Activated CD4-positive, alpha-beta memory T cell treated with anti-CD3 and anti-CD28 coated beads for 36 hours (primary cell): Measurements from ENCODE around the gene DNER. TPM values are rescaled to one million over a fixed set of nuclear protein-coding genes. Genes with fewer than 3 reads are reported as not detected.

ENCODE experiments used
- CTCF ChIA-PET: fragments of 350-600 bp; sonication (Branson Sonifier 250); formaldehyde crosslinking; loops from one replicate; lab custom pipeline; 2021; ENCODE audit warnings: antibody characterized with exemption, inconsistent platforms; lab: Charles Lee
- POLR2A ChIA-PET: fragments of 350-600 bp; sonication (Branson Sonifier 250); formaldehyde crosslinking; loops from one replicate; lab custom pipeline; 2021; ENCODE audit warnings: antibody characterized with exemption; lab: Charles Lee
- DNase-seq: peaks from one replicate; pipeline ENCODE4 v3.0.0-alpha.2; 2020
- H3K27ac Mint-ChIP-seq: one replicate; pipeline ENCODE4 v1.8.0; 2021; ENCODE audit warnings: mixed read lengths
- H3K27me3 Mint-ChIP-seq: one replicate; pipeline ENCODE4 v1.8.0; 2021; ENCODE audit warnings: mixed read lengths
- H3K36me3 Mint-ChIP-seq: one replicate; pipeline ENCODE4 v1.8.0; 2021; ENCODE audit warnings: mixed read lengths
- H3K4me1 Mint-ChIP-seq: one replicate; pipeline ENCODE4 v1.8.0; 2021; ENCODE audit warnings: low read depth, mixed read lengths
- H3K4me3 Mint-ChIP-seq: one replicate; pipeline ENCODE4 v1.8.0; 2021; ENCODE audit warnings: mild to moderate bottlenecking, mixed read lengths
- H3K9me3 Mint-ChIP-seq: one replicate; pipeline ENCODE4 v1.8.0; 2021; ENCODE audit warnings: mixed read lengths
- intact Hi-C: fragments of 100-400 bp; cut with micrococcal nuclease; formaldehyde crosslinking; loops from one replicate; pipeline ENCODE4 v1.15.1; 2023
- total RNA-seq, 2 experiments: library from RNA; stranded (reverse); gene quantifications; one replicate each; pipeline ENCODE4 v1.2.3, GENCODE V29; 2021

DNER gene
- total RNA-seq, 2 experiments from 2014 or later = not detected

DNA sequence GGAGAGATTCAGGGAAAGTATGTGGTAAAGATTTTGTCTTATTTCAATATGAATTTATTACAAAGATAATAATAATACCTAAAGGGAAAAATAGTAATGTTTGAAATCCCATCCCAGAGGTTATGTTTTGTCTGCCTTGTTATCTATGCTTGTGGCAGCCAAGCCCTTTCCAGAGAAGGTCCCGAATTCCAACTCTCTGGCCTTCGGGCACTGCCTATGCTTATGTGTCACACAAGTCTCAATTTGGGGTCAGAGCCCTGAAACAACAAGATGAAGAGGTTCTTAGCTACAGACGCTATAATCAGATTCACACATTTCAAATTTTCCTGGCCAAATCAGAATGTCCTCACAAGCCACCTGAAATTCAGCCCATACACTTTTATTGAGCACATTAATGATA lies 59.9 kb downstream of the DNER start:
- ChIA-PET CTCF (no interaction called here), POLR2A (no interaction called here)
- Mint-ChIP-seq H3K9me3 (no peaks in the 10 kb centered on the region), H3K27ac (no peak overlapping the region), H3K4me3 (no peak overlapping the region), H3K27me3 (peaks cover 11% of the 10 kb centered on the region), H3K4me1 (no peaks in the 10 kb centered on the region), H3K36me3 (no peaks in the 10 kb centered on the region)
- intact Hi-C loops = no loop called here
- no peak for DNase-seq

DNA sequence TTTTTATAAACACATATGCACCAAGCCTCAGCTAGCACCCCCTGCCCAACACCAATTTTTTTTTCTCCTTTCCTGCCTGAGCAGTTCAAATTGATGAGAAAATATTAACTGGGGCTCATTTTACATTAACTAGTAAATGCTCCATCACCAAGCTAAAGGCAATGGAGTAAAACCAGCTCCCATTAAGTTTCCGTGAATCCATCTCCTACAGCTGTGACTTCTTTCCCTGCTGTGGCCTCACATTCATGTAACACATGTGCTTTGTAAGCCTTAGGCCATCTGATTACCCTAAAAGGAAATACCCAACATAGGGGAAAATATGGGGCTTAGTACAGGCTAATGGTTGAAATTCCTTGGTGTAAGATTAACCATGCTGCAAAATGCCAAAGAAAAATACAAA lies 60.8 kb downstream of the DNER start:
- H3K36me3 Mint-ChIP-seq = no peaks in the 10 kb centered on the region
- H3K4me1 Mint-ChIP-seq = no peaks in the 10 kb centered on the region
- no peak overlapping the region for H3K4me3 Mint-ChIP-seq
- H3K27ac Mint-ChIP-seq = no peak overlapping the region
- ChIA-PET POLR2A (no interaction called here), CTCF (no interaction called here)
- no peak for DNase-seq
- intact Hi-C loops = no loop called here
- peaks cover 13% of the 10 kb centered on the region for H3K27me3 Mint-ChIP-seq
- no peaks in the 10 kb centered on the region for H3K9me3 Mint-ChIP-seq

- H3K27me3 Mint-ChIP-seq = peaks cover 13% of the 10 kb centered on the region
- H3K36me3 Mint-ChIP-seq = no peaks in the 10 kb centered on the region
- no peak overlapping the region for H3K4me3 Mint-ChIP-seq
- H3K9me3 Mint-ChIP-seq = no peaks in the 10 kb centered on the region
- H3K4me1 Mint-ChIP-seq = no peaks in the 10 kb centered on the region
- H3K27ac Mint-ChIP-seq = no peak overlapping the region
- no peak for DNase-seq
- CTCF ChIA-PET = no interaction called here
- intact Hi-C loops = no loop called here
- POLR2A ChIA-PET = no interaction called here
Measured at GRCh38 chr2:229652796-229653195, 61.6 kb downstream of the DNER start.

- ChIA-PET CTCF (no interaction called here), POLR2A (no interaction called here)
- peaks cover 13% of the 10 kb centered on the region for H3K27me3 Mint-ChIP-seq
- intact Hi-C loops = no loop called here
- H3K27ac Mint-ChIP-seq = no peak overlapping the region
- DNase-seq = no peak
- no peak overlapping the region for H3K4me3 Mint-ChIP-seq
- no peaks in the 10 kb centered on the region for H3K36me3 Mint-ChIP-seq
- no peaks in the 10 kb centered on the region for H3K9me3 Mint-ChIP-seq
- no peaks in the 10 kb centered on the region for H3K4me1 Mint-ChIP-seq
Measured at GRCh38 chr2:229650901-229651300, 63.5 kb downstream of the DNER start.

- Mint-ChIP-seq H3K9me3 (no peaks in the 10 kb centered on the region), H3K27ac (no peak overlapping the region), H3K36me3 (no peaks in the 10 kb centered on the region), H3K4me1 (no peaks in the 10 kb centered on the region), H3K27me3 (peaks cover 11% of the 10 kb centered on the region), H3K4me3 (no peak overlapping the region)
- no peak for DNase-seq
- ChIA-PET POLR2A (no interaction called here), CTCF (interaction anchor here (1.1 kb wide), 1 partner anchor 15 kb away, joined by 3 read pairs; no protein-coding TSS in a partner anchor)
- intact Hi-C loops = no loop called here
Measured at GRCh38 chr2:229650059-229650458, 64.3 kb downstream of the DNER start.

GRCh38 chr2:229646186-229646723 lies 68.1 kb downstream of the DNER start:
- CTCF ChIA-PET = no interaction called here
- Mint-ChIP-seq H3K27ac (no peak overlapping the region), H3K9me3 (no peaks in the 10 kb centered on the region), H3K4me3 (no peak overlapping the region), H3K27me3 (peaks cover 5% of the 10 kb centered on the region), H3K36me3 (no peaks in the 10 kb centered on the region), H3K4me1 (no peaks in the 10 kb centered on the region)
- POLR2A ChIA-PET = no interaction called here
- no peak for DNase-seq
- intact Hi-C loops = no loop called here

GRCh38 chr2:229642371-229642770 lies 72.0 kb downstream of the DNER start:
- H3K27me3 Mint-ChIP-seq = no peaks in the 10 kb centered on the region
- POLR2A ChIA-PET = no interaction called here
- no peaks in the 10 kb centered on the region for H3K9me3 Mint-ChIP-seq
- intact Hi-C loops = no loop called here
- no peaks in the 10 kb centered on the region for H3K4me1 Mint-ChIP-seq
- H3K4me3 Mint-ChIP-seq = no peak overlapping the region
- H3K36me3 Mint-ChIP-seq = no peaks in the 10 kb centered on the region
- H3K27ac Mint-ChIP-seq = no peak overlapping the region
- no peak for DNase-seq
- CTCF ChIA-PET = no interaction called here

DNA sequence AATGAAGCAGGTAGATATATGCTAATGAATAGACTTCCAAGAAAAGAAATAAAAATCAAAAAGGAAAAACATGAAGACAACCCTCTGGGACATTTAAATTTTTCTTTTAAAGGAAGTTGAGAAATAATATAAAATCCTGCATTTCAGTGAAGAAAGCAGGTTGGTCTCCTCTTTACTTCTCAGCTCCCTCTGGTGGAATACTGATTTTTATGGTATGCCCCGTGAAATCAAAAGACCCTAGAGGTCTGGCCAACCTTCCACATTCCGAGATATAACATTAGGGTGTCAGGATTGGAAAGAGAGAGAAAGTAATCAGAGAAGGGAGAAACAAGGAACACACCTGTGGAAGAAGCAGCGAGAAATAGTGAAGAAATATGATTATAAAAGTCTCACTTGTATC lies 72.7 kb downstream of the DNER start:
- Mint-ChIP-seq H3K4me3 (no peak overlapping the region), H3K27ac (no peak overlapping the region), H3K27me3 (no peaks in the 10 kb centered on the region), H3K4me1 (no peaks in the 10 kb centered on the region), H3K36me3 (no peaks in the 10 kb centered on the region), H3K9me3 (no peaks in the 10 kb centered on the region)
- CTCF ChIA-PET = no interaction called here
- POLR2A ChIA-PET = no interaction called here
- DNase-seq = no peak
- intact Hi-C loops = no loop called here

GRCh38 chr2:229640636-229641035 lies 73.7 kb downstream of the DNER start:
- CTCF ChIA-PET = no interaction called here
- Mint-ChIP-seq H3K4me1 (no peaks in the 10 kb centered on the region), H3K4me3 (no peak overlapping the region), H3K27ac (no peak overlapping the region), H3K27me3 (no peaks in the 10 kb centered on the region), H3K9me3 (no peaks in the 10 kb centered on the region), H3K36me3 (no peaks in the 10 kb centered on the region)
- DNase-seq = no peak
- POLR2A ChIA-PET = no interaction called here
- intact Hi-C loops = no loop called here

GRCh38 chr2:229636571-229636970 lies 77.8 kb downstream of the DNER start:
- no peak overlapping the region for H3K27ac Mint-ChIP-seq
- no peaks in the 10 kb centered on the region for H3K9me3 Mint-ChIP-seq
- POLR2A ChIA-PET = no interaction called here

DNA sequence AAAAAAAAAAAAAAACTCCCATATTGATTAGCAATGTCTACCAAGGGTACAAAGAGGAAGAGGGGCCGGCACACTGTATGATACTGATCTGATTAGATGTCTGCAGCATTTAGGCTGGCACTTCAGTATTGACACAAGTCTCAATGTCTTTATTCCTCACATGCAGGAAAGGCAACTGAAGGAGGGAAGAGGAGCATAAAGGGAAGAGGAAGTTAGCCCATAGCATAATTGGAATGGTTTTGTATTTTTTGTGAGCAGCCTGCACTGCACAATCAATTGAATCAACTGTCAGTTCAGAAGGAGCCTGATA lies 79.0 kb downstream of the DNER start:
- intact Hi-C loops = no loop called here
- Mint-ChIP-seq H3K36me3 (no peaks in the 10 kb centered on the region), H3K9me3 (no peaks in the 10 kb centered on the region), H3K27me3 (peaks cover 11% of the 10 kb centered on the region), H3K4me3 (no peak overlapping the region), H3K4me1 (no peaks in the 10 kb centered on the region), H3K27ac (no peak overlapping the region)
- ChIA-PET CTCF (no interaction called here), POLR2A (no interaction called here)
- DNase-seq = no peak

More at GRCh38 chr2:229636571-229636970, 77.8 kb downstream of the DNER start:
- CTCF ChIA-PET = no interaction called here
- Mint-ChIP-seq H3K4me3 (no peak overlapping the region), H3K36me3 (no peaks in the 10 kb centered on the region), H3K27me3 (peaks cover 9% of the 10 kb centered on the region), H3K4me1 (no peaks in the 10 kb centered on the region)
- intact Hi-C loops = no loop called here
- no peak for DNase-seq

GRCh38 chr2:229634601-229635370 lies 79.6 kb downstream of the DNER start:
- H3K36me3 Mint-ChIP-seq = no peaks in the 10 kb centered on the region
- H3K27ac Mint-ChIP-seq = no peak overlapping the region
- H3K27me3 Mint-ChIP-seq = peaks cover 11% of the 10 kb centered on the region
- H3K4me3 Mint-ChIP-seq = no peak overlapping the region
- intact Hi-C loops = no loop called here
- CTCF ChIA-PET = no interaction called here
- no peaks in the 10 kb centered on the region for H3K9me3 Mint-ChIP-seq
- DNase-seq = no peak
- no peaks in the 10 kb centered on the region for H3K4me1 Mint-ChIP-seq
- POLR2A ChIA-PET = no interaction called here

GRCh38 chr2:229633556-229633955 lies 80.8 kb downstream of the DNER start:
- no peak overlapping the region for H3K27ac Mint-ChIP-seq
- H3K4me1 Mint-ChIP-seq = no peaks in the 10 kb centered on the region
- intact Hi-C loops = no loop called here
- ChIA-PET CTCF (no interaction called here), POLR2A (no interaction called here)
- peaks cover 13% of the 10 kb centered on the region for H3K27me3 Mint-ChIP-seq
- no peak for DNase-seq
- H3K9me3 Mint-ChIP-seq = no peaks in the 10 kb centered on the region
- H3K4me3 Mint-ChIP-seq = no peak overlapping the region
- H3K36me3 Mint-ChIP-seq = no peaks in the 10 kb centered on the region
